ENCODE results near the gene ADCY10.
"Not testable (repeated sequence)": the region's sequence is repeated elsewhere in the genome, so short reads cannot be mapped to it uniquely, and the experiment has no call there.

The ADCY10 gene

GRCh38 chr1:167806676-167807075 lies 107.3 kb downstream of the ADCY10 start:
- DNase-seq (ENCODE audit: low spot score): not testable (repeated sequence)

GRCh38 chr1:167806235-167806634 lies 107.7 kb downstream of the ADCY10 start:
- not testable (repeated sequence) for DNase-seq (ENCODE audit: low spot score)

GRCh38 chr1:167805041-167805556 lies 108.8 kb downstream of the ADCY10 start:
- no peak for DNase-seq (ENCODE audit: low spot score)

- DNase-seq (ENCODE audit: low spot score): peak; percentile 90
Measured at GRCh38 chr1:167803358-167804207, 110.4 kb downstream of the ADCY10 start.

- no peak for DNase-seq (ENCODE audit: low spot score)
Measured at GRCh38 chr1:167802235-167802634, 111.7 kb downstream of the ADCY10 start.

GRCh38 chr1:167800251-167800650 lies 113.7 kb downstream of the ADCY10 start:
- no peak for DNase-seq (ENCODE audit: low spot score)

- no peak for DNase-seq (ENCODE audit: low spot score)
Measured at GRCh38 chr1:167799747-167800146, 114.2 kb downstream of the ADCY10 start.

- no peak for DNase-seq (ENCODE audit: low spot score)
Measured at GRCh38 chr1:167798952-167799351, 115.0 kb downstream of the ADCY10 start.

- DNase-seq (ENCODE audit: low spot score): peak; percentile 83
Measured at GRCh38 chr1:167797015-167797414, 116.9 kb downstream of the ADCY10 start.

GRCh38 chr1:167795810-167796740 lies 117.9 kb downstream of the ADCY10 start:
- DNase-seq (ENCODE audit: low spot score): no peak

GRCh38 chr1:167794043-167794442 lies 119.9 kb downstream of the ADCY10 start:
- no peak for DNase-seq (ENCODE audit: low spot score)

GRCh38 chr1:167792188-167792565 lies 121.8 kb downstream of the ADCY10 start:
- DNase-seq (ENCODE audit: low spot score): no peak

GRCh38 chr1:167791281-167792187 lies 122.4 kb downstream of the ADCY10 start:
- DNase-seq (ENCODE audit: low spot score): peak; percentile 52

GRCh38 chr1:167790117-167790516 lies 123.8 kb downstream of the ADCY10 start:
- DNase-seq (ENCODE audit: low spot score): no peak

- DNase-seq (ENCODE audit: low spot score): no peak
Measured at GRCh38 chr1:167789501-167789900, 124.4 kb downstream of the ADCY10 start.

GRCh38 chr1:167786502-167786901 lies 127.4 kb downstream of the ADCY10 start:
- DNase-seq (ENCODE audit: low spot score): no peak

- no peak for DNase-seq (ENCODE audit: low spot score)
Measured at GRCh38 chr1:167784876-167785550, 128.9 kb downstream of the ADCY10 start.

GRCh38 chr1:167782946-167783345 lies 131.0 kb downstream of the ADCY10 start:
- no peak for DNase-seq (ENCODE audit: low spot score)

GRCh38 chr1:167781558-167781957 lies 132.4 kb downstream of the ADCY10 start:
- DNase-seq (ENCODE audit: low spot score): no peak

- DNase-seq (ENCODE audit: low spot score): no peak
Measured at GRCh38 chr1:167777269-167777650, 136.7 kb downstream of the ADCY10 start.
